HS-27A (cell line): ENCODE measurements around the gene CNDP1.

ENCODE experiments used
- DNase-seq: peaks from one replicate; pipeline ENCODE4 v3.0.0-alpha.2; 2012; ENCODE audit warnings: low read depth, missing footprints

CNDP1 gene

DNA sequence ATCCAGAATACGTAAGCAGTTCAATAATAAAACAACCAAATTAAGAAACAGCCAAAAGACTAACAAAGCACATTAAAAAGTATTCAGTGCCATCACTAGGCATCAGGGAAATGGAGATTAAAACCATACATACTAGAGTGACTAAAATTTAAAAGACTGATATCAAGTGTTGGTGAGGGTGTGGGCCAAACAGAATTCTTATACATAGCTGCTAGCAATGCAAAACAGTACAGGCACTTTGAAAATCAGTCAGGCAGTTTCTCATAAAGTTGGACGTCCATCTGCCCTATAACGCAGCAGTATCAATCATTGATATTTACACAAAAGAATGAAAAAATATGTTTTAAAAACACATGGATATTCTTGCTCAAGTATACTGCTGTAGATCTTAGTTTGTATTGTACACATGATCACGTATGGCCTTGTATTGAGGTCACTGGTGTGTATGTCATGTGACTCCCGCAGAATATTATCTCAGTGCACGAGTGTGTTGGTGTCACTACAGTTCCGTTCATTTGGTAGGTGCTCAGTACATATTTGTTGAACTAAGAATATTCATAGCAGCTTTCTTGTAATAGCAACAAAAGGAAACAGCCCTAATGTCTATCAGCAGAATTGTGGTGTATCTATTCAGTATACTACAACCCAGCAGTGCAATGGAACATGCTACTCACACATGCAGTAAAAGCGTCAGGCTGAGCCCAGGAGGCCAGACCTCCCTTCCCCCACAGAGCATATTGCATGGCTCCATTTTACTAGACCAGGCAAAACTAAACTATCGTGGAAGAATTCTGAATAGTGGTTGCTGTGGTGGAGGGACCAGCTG is 92.0 kb downstream of the CNDP1 start:
- DNase-seq: no peak

- DNase-seq: no peak
These were observed 96.5 kb downstream of the CNDP1 start for GRCh38 chr18:74630804-74631203.

- no peak for DNase-seq
These were observed 96.9 kb downstream of the CNDP1 start for GRCh38 chr18:74631212-74631611.

DNA sequence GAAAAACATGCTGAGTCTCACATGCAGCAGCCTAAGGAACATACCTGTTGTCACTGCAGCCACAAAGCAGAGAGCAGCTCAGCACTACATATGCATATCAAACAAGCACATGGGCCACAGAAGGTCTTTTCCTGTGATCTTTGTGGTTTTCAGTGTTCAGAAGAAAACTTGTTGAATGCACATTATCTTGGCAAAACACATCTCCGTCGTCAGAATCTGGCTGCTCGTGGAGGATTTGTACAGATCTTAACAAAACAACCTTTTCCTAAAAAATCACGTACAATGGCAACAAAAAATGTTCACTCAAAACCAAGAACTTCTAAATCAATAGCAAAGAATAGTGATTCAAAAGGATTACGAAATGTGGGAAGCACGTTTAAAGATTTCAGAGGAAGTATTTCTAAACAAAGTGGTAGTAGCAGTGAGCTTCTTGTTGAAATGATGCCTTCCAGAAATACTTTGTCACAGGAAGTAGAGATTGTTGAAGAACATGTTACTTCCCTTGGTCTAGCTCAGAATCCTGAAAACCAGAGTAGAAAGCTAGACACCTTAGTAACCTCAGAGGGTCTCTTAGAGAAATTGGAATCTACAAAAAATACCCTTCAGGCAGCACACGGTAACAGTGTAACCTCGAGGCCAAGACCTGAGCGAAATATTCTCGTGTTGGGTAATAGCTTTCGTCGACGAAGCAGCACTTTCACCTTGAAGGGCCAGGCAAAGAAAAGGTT is 97.5 kb downstream of the CNDP1 start:
- DNase-seq: no peak

- DNase-seq: no peak
These were observed 98.0 kb downstream of the CNDP1 start for GRCh38 chr18:74632351-74632679.

GRCh38 chr18:74632856-74633255 is 98.6 kb downstream of the CNDP1 start:
- no peak for DNase-seq

DNA sequence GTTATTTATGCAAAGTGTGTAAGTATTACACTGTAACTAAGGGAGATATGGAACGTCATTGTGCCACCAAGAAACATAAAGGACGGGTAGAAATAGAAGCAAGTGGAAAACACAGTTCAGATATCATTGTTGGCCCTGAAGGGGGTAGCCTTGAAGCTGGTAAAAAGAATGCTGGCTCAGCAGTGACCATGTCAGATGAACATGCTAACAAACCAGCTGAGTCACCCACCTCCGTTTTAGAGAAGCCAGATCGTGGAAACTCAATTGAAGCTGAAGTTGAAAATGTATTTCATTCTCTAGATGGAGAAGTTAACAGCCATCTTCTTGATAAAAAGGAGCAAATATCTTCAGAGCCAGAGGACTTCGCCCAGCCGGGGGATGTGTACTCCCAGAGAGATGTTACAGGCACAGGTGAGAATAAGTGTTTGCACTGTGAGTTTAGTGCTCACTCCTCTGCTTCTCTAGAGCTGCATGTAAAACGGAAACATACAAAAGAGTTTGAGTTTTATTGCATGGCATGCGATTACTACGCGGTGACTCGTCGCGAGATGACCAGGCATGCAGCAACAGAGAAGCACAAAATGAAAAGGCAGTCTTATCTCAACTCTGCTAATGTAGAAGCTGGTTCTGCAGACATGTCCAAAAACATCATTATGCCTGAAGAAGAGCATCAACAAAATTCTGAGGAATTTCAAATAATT is 99.5 kb downstream of the CNDP1 start:
- no peak for DNase-seq

- DNase-seq: no peak
These were observed 101.1 kb downstream of the CNDP1 start for GRCh38 chr18:74635224-74635975.
